Measurements from ENCODE around the gene GSTM2.

Gene GSTM2

DNA sequence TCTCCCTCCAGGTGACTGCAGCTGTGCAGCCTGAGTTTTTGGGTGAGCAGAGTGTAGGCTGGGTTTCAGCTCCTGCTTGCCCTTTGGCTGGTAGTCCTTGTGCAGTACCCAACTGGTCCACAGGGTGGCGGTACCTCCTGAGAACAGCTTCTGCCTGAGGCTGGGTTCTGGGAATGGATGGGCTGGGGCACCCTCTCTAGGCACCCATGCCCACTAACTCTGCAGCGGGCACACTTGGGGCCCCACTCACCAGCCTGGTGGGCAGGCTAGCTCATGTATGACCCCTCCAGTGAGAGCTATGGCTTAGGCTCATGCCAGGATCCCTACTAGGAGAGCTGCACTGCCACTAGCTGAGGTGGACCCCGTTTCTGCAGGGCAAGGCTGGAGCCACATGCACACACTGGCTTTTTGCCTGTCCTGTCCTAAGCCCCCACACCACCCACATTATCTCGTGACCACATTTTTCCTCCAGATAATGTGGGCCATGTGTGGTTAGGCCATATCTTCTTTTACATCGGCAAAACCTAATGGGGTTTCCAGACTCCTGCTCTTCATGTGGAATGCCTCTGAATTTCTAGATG, 27.5 kb upstream of the GSTM2 start:
- H3K9me3 ChIP-seq (ENCODE audit: control insufficient read depth, low read length), result no peaks in the 10 kb centered on the region
- H3K4me3 ChIP-seq (ENCODE audit: insufficient read depth in 1 of 2, low read depth in 1 of 2, low read length in 2 of 2), result no peak overlapping the region
- H3K79me1 ChIP-seq (replicated peaks; ENCODE audit: low read length, poor library complexity, severe bottlenecking), result no peaks in the 10 kb centered on the region
- no peak overlapping the region for H3K4me2 ChIP-seq (ENCODE audit: low read length, poor library complexity, severe bottlenecking)
- H4K91ac ChIP-seq (ENCODE audit: low read length), result no peak overlapping the region
- no peak overlapping the region for H2BK5ac ChIP-seq (ENCODE audit: low read depth, low read length, poor library complexity, severe bottlenecking)
- no peaks in the 10 kb centered on the region for H3K27me3 ChIP-seq (ENCODE audit: control insufficient read depth in 1 of 2, insufficient read depth in 1 of 2, low read length in 2 of 2)
- H3K23ac ChIP-seq (ENCODE audit: low read length in 2 of 2), result no peak overlapping the region
- WGBS, result 39% methylated on average over 5 of the region's 5 CpGs
- no peaks in the 10 kb centered on the region for H3K36me3 ChIP-seq (ENCODE audit: control insufficient read depth in 1 of 2, insufficient read depth in 2 of 2, low read depth in 1 of 2, low read length in 2 of 2)
- H2AFZ ChIP-seq (ENCODE audit: low read depth, low read length), result no peak overlapping the region
- H3K9ac ChIP-seq (ENCODE audit: low read length), result no peak overlapping the region
- H2BK120ac ChIP-seq (ENCODE audit: low read depth, low read length), result no peak overlapping the region
- peaks cover 14% of the 10 kb centered on the region for H3K4me1 ChIP-seq (ENCODE audit: control insufficient read depth, insufficient read depth, low read depth, low read length)
- no peak overlapping the region for H2AK5ac ChIP-seq (ENCODE audit: low read length, severe bottlenecking)
- no peak overlapping the region for H2BK12ac ChIP-seq (ENCODE audit: low read length in 2 of 2)
- H3K4ac ChIP-seq (ENCODE audit: low read depth in 1 of 2, low read length in 2 of 2), result no peak overlapping the region
- H4K8ac ChIP-seq (ENCODE audit: low read length), result peak overlapping the region; percentile 1
- DNase-seq, result peak; percentile 65
- no peak overlapping the region for H3K18ac ChIP-seq (ENCODE audit: low read depth in 1 of 2, low read length in 2 of 2)
- H3K27ac ChIP-seq (ENCODE audit: low read length, poor library complexity, severe bottlenecking), result no peak overlapping the region
- no peak overlapping the region for H3K14ac ChIP-seq (ENCODE audit: low read length in 2 of 2)
- H2BK15ac ChIP-seq (ENCODE audit: low read depth, poor library complexity, severe bottlenecking), result no peak overlapping the region

DNA sequence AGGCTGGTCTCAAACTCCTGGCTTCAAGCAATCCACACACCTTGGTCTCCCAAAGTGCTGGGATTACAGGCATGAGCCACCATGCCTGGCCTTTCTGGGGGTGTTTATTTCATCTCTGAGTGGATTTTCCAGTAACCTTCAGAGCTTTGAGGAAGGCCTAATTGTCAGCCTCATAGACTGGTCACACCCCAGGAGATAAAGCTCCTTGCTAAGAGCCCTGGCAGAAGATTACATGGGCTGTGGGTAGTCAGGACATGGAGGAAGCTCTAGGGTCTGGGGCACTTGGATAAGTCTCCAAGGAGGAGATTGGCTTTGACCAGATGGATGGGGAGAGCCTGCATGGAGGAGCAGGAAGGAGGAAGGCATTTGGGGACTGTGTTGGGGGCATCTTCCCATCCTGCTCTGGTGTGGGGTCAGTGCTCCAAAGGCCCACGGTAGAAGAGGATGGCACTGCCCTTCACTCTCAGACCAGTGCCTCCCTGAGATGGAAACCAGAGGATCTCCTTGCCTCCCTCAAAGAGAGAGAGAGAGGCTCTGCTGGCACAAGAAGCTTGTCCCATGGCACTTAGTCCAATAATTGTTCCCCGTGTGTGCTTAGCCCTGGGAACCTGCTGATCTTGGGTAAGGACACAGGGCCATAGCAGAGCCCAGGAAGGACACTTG, 26.6 kb upstream of the GSTM2 start:
- no peaks in the 10 kb centered on the region for H3K27me3 ChIP-seq (ENCODE audit: control insufficient read depth in 1 of 2, insufficient read depth in 1 of 2, low read length in 2 of 2)
- H4K8ac ChIP-seq (ENCODE audit: low read length), result no peak overlapping the region
- no peaks in the 10 kb centered on the region for H3K9me3 ChIP-seq (ENCODE audit: control insufficient read depth, low read length)
- H4K91ac ChIP-seq (ENCODE audit: low read length), result no peak overlapping the region
- peaks cover 9% of the 10 kb centered on the region for H3K4me1 ChIP-seq (ENCODE audit: control insufficient read depth, insufficient read depth, low read depth, low read length)
- no peak overlapping the region for H2AFZ ChIP-seq (ENCODE audit: low read depth, low read length)
- no peak overlapping the region for H2BK12ac ChIP-seq (ENCODE audit: low read length in 2 of 2)
- H3K4ac ChIP-seq (ENCODE audit: low read depth in 1 of 2, low read length in 2 of 2), result no peak overlapping the region
- no peak overlapping the region for H3K23ac ChIP-seq (ENCODE audit: low read length in 2 of 2)
- H3K4me3 ChIP-seq (ENCODE audit: insufficient read depth in 1 of 2, low read depth in 1 of 2, low read length in 2 of 2), result no peak overlapping the region
- H3K14ac ChIP-seq (ENCODE audit: low read length in 2 of 2), result no peak overlapping the region
- H3K27ac ChIP-seq (ENCODE audit: low read length, poor library complexity, severe bottlenecking), result no peak overlapping the region
- no peaks in the 10 kb centered on the region for H3K79me1 ChIP-seq (replicated peaks; ENCODE audit: low read length, poor library complexity, severe bottlenecking)
- H3K9ac ChIP-seq (ENCODE audit: low read length), result no peak overlapping the region
- WGBS, result 80% methylated on average over 2 of the region's 2 CpGs
- no peak overlapping the region for H3K18ac ChIP-seq (ENCODE audit: low read depth in 1 of 2, low read length in 2 of 2)
- no peak overlapping the region for H2BK15ac ChIP-seq (ENCODE audit: low read depth, poor library complexity, severe bottlenecking)
- H3K4me2 ChIP-seq (ENCODE audit: low read length, poor library complexity, severe bottlenecking), result no peak overlapping the region
- no peak overlapping the region for H2AK5ac ChIP-seq (ENCODE audit: low read length, severe bottlenecking)
- H3K36me3 ChIP-seq (ENCODE audit: control insufficient read depth in 1 of 2, insufficient read depth in 2 of 2, low read depth in 1 of 2, low read length in 2 of 2), result no peaks in the 10 kb centered on the region
- no peak overlapping the region for H2BK120ac ChIP-seq (ENCODE audit: low read depth, low read length)
- DNase-seq, result no peak
- H2BK5ac ChIP-seq (ENCODE audit: low read depth, low read length, poor library complexity, severe bottlenecking), result no peak overlapping the region

GRCh38 chr1:109641861-109642260, 26.0 kb upstream of the GSTM2 start:
- no peak overlapping the region for H3K9ac ChIP-seq (ENCODE audit: low read length)
- no peak overlapping the region for H2BK12ac ChIP-seq (ENCODE audit: low read length in 2 of 2)

DNA sequence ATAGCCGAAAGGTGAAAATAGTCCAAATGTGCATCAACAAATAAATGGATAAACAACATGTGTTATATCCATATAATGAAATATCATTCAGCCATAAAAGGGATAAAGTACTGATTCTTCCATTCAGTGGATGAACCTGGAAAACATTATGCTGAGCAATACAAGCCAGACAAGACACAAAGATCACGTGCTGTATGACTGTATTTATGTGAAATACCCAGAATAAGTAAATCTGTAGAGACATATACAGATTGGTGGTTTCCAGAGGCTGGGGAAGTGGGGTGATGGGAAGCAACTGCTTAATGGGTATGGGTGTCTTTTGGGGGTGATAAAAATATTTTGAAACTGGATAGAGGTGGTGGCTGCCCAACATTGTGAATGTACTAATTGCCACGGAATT, 25.2 kb upstream of the GSTM2 start:
- Histone ChIP-seq H4K8ac (ENCODE audit: low read length) (no peak overlapping the region), H2AK5ac (ENCODE audit: low read length, severe bottlenecking) (no peak overlapping the region), H2BK15ac (ENCODE audit: low read depth, poor library complexity, severe bottlenecking) (no peak overlapping the region), H2AFZ (ENCODE audit: low read depth, low read length) (no peak overlapping the region), H2BK120ac (ENCODE audit: low read depth, low read length) (no peak overlapping the region), H3K4me1 (ENCODE audit: control insufficient read depth, insufficient read depth, low read depth, low read length) (peaks cover 6% of the 10 kb centered on the region), H3K27me3 (ENCODE audit: control insufficient read depth in 1 of 2, insufficient read depth in 1 of 2, low read length in 2 of 2) (no peaks in the 10 kb centered on the region), H2BK12ac (ENCODE audit: low read length in 2 of 2) (no peak overlapping the region), H3K27ac (ENCODE audit: low read length, poor library complexity, severe bottlenecking) (no peak overlapping the region), H3K79me1 (replicated peaks; ENCODE audit: low read length, poor library complexity, severe bottlenecking) (no peaks in the 10 kb centered on the region), H3K4me2 (ENCODE audit: low read length, poor library complexity, severe bottlenecking) (no peak overlapping the region), H3K23ac (ENCODE audit: low read length in 2 of 2) (no peak overlapping the region), H3K9ac (ENCODE audit: low read length) (peak overlapping the region; percentile 63), H3K4me3 (ENCODE audit: insufficient read depth in 1 of 2, low read depth in 1 of 2, low read length in 2 of 2) (no peak overlapping the region), H3K14ac (ENCODE audit: low read length in 2 of 2) (no peak overlapping the region), H3K4ac (ENCODE audit: low read depth in 1 of 2, low read length in 2 of 2) (no peak overlapping the region), H2BK5ac (ENCODE audit: low read depth, low read length, poor library complexity, severe bottlenecking) (no peak overlapping the region), H4K91ac (ENCODE audit: low read length) (no peak overlapping the region), H3K9me3 (ENCODE audit: control insufficient read depth, low read length) (no peaks in the 10 kb centered on the region), H3K36me3 (ENCODE audit: control insufficient read depth in 1 of 2, insufficient read depth in 2 of 2, low read depth in 1 of 2, low read length in 2 of 2) (no peaks in the 10 kb centered on the region), H3K18ac (ENCODE audit: low read depth in 1 of 2, low read length in 2 of 2) (no peak overlapping the region)
- DNase-seq, result peak; percentile 41
- 50% methylated on average over 1 of the region's 3 CpGs for WGBS

More at GRCh38 chr1:109641861-109642260, 26.0 kb upstream of the GSTM2 start:
- Histone ChIP-seq H3K27me3 (ENCODE audit: control insufficient read depth in 1 of 2, insufficient read depth in 1 of 2, low read length in 2 of 2) (no peaks in the 10 kb centered on the region), H3K4me2 (ENCODE audit: low read length, poor library complexity, severe bottlenecking) (no peak overlapping the region), H4K91ac (ENCODE audit: low read length) (no peak overlapping the region), H3K18ac (ENCODE audit: low read depth in 1 of 2, low read length in 2 of 2) (no peak overlapping the region), H2AFZ (ENCODE audit: low read depth, low read length) (no peak overlapping the region), H3K4me3 (ENCODE audit: insufficient read depth in 1 of 2, low read depth in 1 of 2, low read length in 2 of 2) (no peak overlapping the region), H3K4ac (ENCODE audit: low read depth in 1 of 2, low read length in 2 of 2) (no peak overlapping the region), H3K4me1 (ENCODE audit: control insufficient read depth, insufficient read depth, low read depth, low read length) (peaks cover 6% of the 10 kb centered on the region), H3K36me3 (ENCODE audit: control insufficient read depth in 1 of 2, insufficient read depth in 2 of 2, low read depth in 1 of 2, low read length in 2 of 2) (no peaks in the 10 kb centered on the region), H3K79me1 (replicated peaks; ENCODE audit: low read length, poor library complexity, severe bottlenecking) (no peaks in the 10 kb centered on the region), H3K9me3 (ENCODE audit: control insufficient read depth, low read length) (no peaks in the 10 kb centered on the region), H2BK120ac (ENCODE audit: low read depth, low read length) (no peak overlapping the region), H3K14ac (ENCODE audit: low read length in 2 of 2) (no peak overlapping the region), H4K8ac (ENCODE audit: low read length) (no peak overlapping the region), H2AK5ac (ENCODE audit: low read length, severe bottlenecking) (no peak overlapping the region), H2BK5ac (ENCODE audit: low read depth, low read length, poor library complexity, severe bottlenecking) (no peak overlapping the region), H2BK15ac (ENCODE audit: low read depth, poor library complexity, severe bottlenecking) (no peak overlapping the region), H3K27ac (ENCODE audit: low read length, poor library complexity, severe bottlenecking) (no peak overlapping the region), H3K23ac (ENCODE audit: low read length in 2 of 2) (no peak overlapping the region)
- no peak for DNase-seq
- 82% methylated on average over 1 of the region's 2 CpGs for WGBS

Measured in mesenchymal stem cell (in vitro differentiated cells and primary cell).